HepG2 (cell line): Measurements from ENCODE around the gene RCN1. TPM values are rescaled to one million over a fixed set of nuclear protein-coding genes. Genes with fewer than 3 reads are reported as not detected.

ENCODE experiments used
- ATAC-seq: fragments of 200-7000 bp; cut with Tn5 transposase; 3 replicates; pipeline ENCODE4 v1.9.1; 2020; ENCODE audit warnings: mild to moderate bottlenecking, moderate library complexity
- BruUV-seq: library from RNA; stranded (reverse); fragments of 400-500 nt; replicated peaks from 2 replicates; lab custom pipeline; 2021; lab: Mats Ljungman, UMichigan
- CTCF ChIA-PET: fragments of 300-600 bp; formaldehyde crosslinking; extraction: SDS; loops from one replicate; lab custom pipeline; 2021; ENCODE audit warnings: low total read pairs, inconsistent platforms, low intra/inter-chr PET ratio; lab: Yijun Ruan, JAX
- POLR2A ChIA-PET: fragments of 350-600 bp; sonication (Branson Sonifier 250); formaldehyde crosslinking; loops from one replicate; lab custom pipeline; 2020; ENCODE audit warnings: antibody characterized with exemption, inconsistent platforms; lab: Yijun Ruan, JAX
- DNase-seq: peaks from one replicate; pipeline ENCODE4 v3.0.0-alpha.2; 2015; ENCODE audit warnings: low spot score
- FAIRE-seq: peaks from 3 replicates; lab custom pipeline; 2011; peaks lifted over from hg19 to GRCh38; lab: Jason Lieb, UNC
- H2AFZ ChIP-seq: one replicate; pipeline ENCODE4 v1.6.1; 2011; ENCODE audit warnings: low read length, inconsistent platforms
- H3K27ac ChIP-seq: fragments of 300-600 bp; 3 replicates; pipeline ENCODE4 v1.8.0; 2011; ENCODE audit warnings: mixed run types, mild to moderate bottlenecking, mixed read lengths, low read length, inconsistent platforms; ENCODE audit not compliant: insufficient read depth; ENCODE audit errors: extremely low read length
- H3K27me3 ChIP-seq, 2 experiments: fragments of 200-600 bp in 1 of 2; 2 replicates in 1 of 2; 3 replicates in 1 of 2; pipeline versions ENCODE4 v1.6.0 to v1.8.0; 2011; ENCODE audit warnings: low read length in 2 of 2, mild to moderate bottlenecking in 2 of 2, moderate library complexity in 2 of 2, inconsistent platforms in 1 of 2; ENCODE audit not compliant: insufficient read depth in 2 of 2, control insufficient read depth in 1 of 2
- H3K36me3 ChIP-seq, 2 experiments: fragments of 200-600 bp in 1 of 2; replicated peaks in 1 of 2; 2 replicates in 1 of 2; 3 replicates in 1 of 2; pipeline versions ENCODE4 v1.5.1 to v1.8.0; 2011; ENCODE audit warnings: low read length in 2 of 2, inconsistent platforms in 1 of 2; ENCODE audit not compliant: insufficient read depth in 2 of 2, control insufficient read depth in 1 of 2
- H3K4me1 ChIP-seq: 2 replicates; pipeline ENCODE4 v1.5.1; 2012; ENCODE audit warnings: low read length, inconsistent platforms; ENCODE audit not compliant: insufficient read depth
- H3K4me2 ChIP-seq: 2 replicates; pipeline ENCODE4 v1.6.0; 2011; ENCODE audit warnings: low read depth, low read length, inconsistent platforms
- H3K4me3 ChIP-seq, 3 experiments: fragments of 200-600 bp in 1 of 3; sonication (generic), shearing (Covaris generic) in 1 of 3; replicated peaks in 1 of 3; 2 replicates each; pipeline ENCODE4 v1.5.1; 2011 to 2016; ENCODE audit warnings: low read length in 3 of 3, inconsistent platforms in 2 of 3, low read depth in 2 of 3, mild to moderate bottlenecking in 2 of 3, control low read depth in 1 of 3, mixed read lengths in 1 of 3; ENCODE audit not compliant: insufficient read depth in 1 of 3
- H3K79me2 ChIP-seq: one replicate; pipeline ENCODE4 v1.6.1; 2011; ENCODE audit warnings: low read length, inconsistent platforms; ENCODE audit not compliant: insufficient read depth
- H3K9ac ChIP-seq: 2 replicates; pipeline ENCODE4 v1.6.0; 2011; ENCODE audit warnings: mild to moderate bottlenecking, low read depth, low read length, inconsistent platforms; ENCODE audit not compliant: insufficient read depth
- H3K9me3 ChIP-seq: 2 replicates; pipeline ENCODE4 v1.5.1; 2012; ENCODE audit warnings: mild to moderate bottlenecking, low read length
- H4K20me1 ChIP-seq: 2 replicates; pipeline ENCODE4 v1.6.0; 2011; ENCODE audit warnings: inconsistent platforms, mild to moderate bottlenecking, low read length, moderate library complexity; ENCODE audit not compliant: insufficient read depth
- AFF4 ChIP-seq: sonication (generic); formaldehyde crosslinking; IDR thresholded peaks from 2 replicates; pipeline ENCODE4 v1.4.0; 2020; ENCODE audit warnings: missing genetic modification reagents
- CC2D1A ChIP-seq: sonication (generic); formaldehyde crosslinking; IDR thresholded peaks from 2 replicates; pipeline ENCODE4 v1.8.1; 2023; ENCODE audit warnings: mild to moderate bottlenecking, missing genetic modification reagents
- CCAR2 ChIP-seq: fragments of 200-400 bp; formaldehyde crosslinking; optimal IDR thresholded peaks from 2 replicates; pipeline ENCODE3; 2018; ENCODE audit warnings: low read depth, mild to moderate bottlenecking, low read length, moderate library complexity
- CHD2 ChIP-seq: IDR thresholded peaks from 2 replicates; pipeline ENCODE4 v1.6.1; 2011; ENCODE audit warnings: low read depth, low read length, improper control_type of control experiment
- CREBL2 ChIP-seq: sonication (generic); formaldehyde crosslinking; IDR thresholded peaks from 2 replicates; pipeline ENCODE4 v1.8.1; 2023; ENCODE audit warnings: missing genetic modification reagents, mild to moderate bottlenecking, borderline replicate concordance
- SNAI1 ChIP-seq: sonication (generic); formaldehyde crosslinking; IDR thresholded peaks from 2 replicates; pipeline ENCODE4 v1.5.0; 2020; ENCODE audit warnings: mild to moderate bottlenecking, missing genetic modification reagents, borderline replicate concordance
- THAP8 ChIP-seq: sonication (generic); formaldehyde crosslinking; IDR thresholded peaks from 2 replicates; pipeline ENCODE4 v1.5.1; 2020; ENCODE audit warnings: missing genetic modification reagents, mild to moderate bottlenecking, borderline replicate concordance
- ZKSCAN8 ChIP-seq: IDR thresholded peaks from 2 replicates; pipeline ENCODE4 v1.6.1; 2016; ENCODE audit warnings: borderline replicate concordance, missing genetic modification reagents, missing compliant biosample characterization
- ZNF101 ChIP-seq: sonication (generic); formaldehyde crosslinking; IDR thresholded peaks from 2 replicates; pipeline ENCODE4 v1.4.0; 2020; ENCODE audit warnings: mild to moderate bottlenecking, low read depth, missing genetic modification reagents, borderline replicate concordance
- ZNF232 ChIP-seq: sonication (generic); formaldehyde crosslinking; IDR thresholded peaks from 2 replicates; pipeline ENCODE4 v1.4.0; 2020; ENCODE audit warnings: missing genetic modification reagents, borderline replicate concordance
- ZNF253 ChIP-seq: sonication (generic); formaldehyde crosslinking; IDR thresholded peaks from 2 replicates; pipeline ENCODE4 v1.8.0; 2022; ENCODE audit warnings: mild to moderate bottlenecking, missing genetic modification reagents, borderline replicate concordance
- ZNF367 ChIP-seq: sonication (generic); formaldehyde crosslinking; IDR thresholded peaks from 2 replicates; pipeline ENCODE4 v1.4.0; 2020; ENCODE audit warnings: missing genetic modification reagents, borderline replicate concordance
- ZNF687 ChIP-seq: sonication (generic); formaldehyde crosslinking; IDR thresholded peaks from 2 replicates; pipeline ENCODE4 v1.5.1; 2020; ENCODE audit warnings: mild to moderate bottlenecking, missing genetic modification reagents, moderate library complexity
- ZNF724P ChIP-seq: sonication (generic); formaldehyde crosslinking; IDR thresholded peaks from 2 replicates; pipeline ENCODE4 v1.8.0; 2022; ENCODE audit warnings: missing genetic modification reagents, borderline replicate concordance
- WGBS: methylation state at CpG from one replicate; pipeline ENCODE4 v1.1.6; 2017; ENCODE audit warnings: low lambda C conversion rate; 5-methylcytosine and 5-hydroxymethylcytosine counted together
- in situ Hi-C: cut with HindIII; loops from 2 replicates; pipeline ENCODE4 v1.10.0; 2017; ENCODE audit warnings: low pct_unique_long_range_greater_than_20kb; ENCODE audit not compliant: extremely low pct_ligation_motif_present
- intact Hi-C: fragments of 100-400 bp; cut with micrococcal nuclease; formaldehyde crosslinking; loops from one replicate; pipeline ENCODE4 v1.10.0; 2022; ENCODE audit not compliant: unreplicated experiment
- polyA plus RNA-seq, 8 experiments: library from polyadenylated mRNA; depleted of rRNA in 3 of 8; stranded (reverse) in 7 of 8; unstranded in 1 of 8; fragments of >200 nt; fragmentation: Illumina TruSeq in 4 of 8; extraction: Trizol in 4 of 8; gene quantifications; 2 replicates each; pipeline versions ENCODE4 v1.2.1 to v1.2.3, GENCODE V29; 2011 to 2016; ENCODE audit warnings: low read depth in 4 of 8, missing spikeins in 1 of 8, mixed read lengths in 1 of 8; ENCODE audit not compliant: insufficient read depth in 1 of 8
- total RNA-seq, 5 experiments: library from RNA; depleted of rRNA; stranded (reverse); fragments of >200 nt; fragmentation: Illumina TruSeq; extraction: Trizol; gene quantifications; 2 replicates each; pipeline ENCODE4 v1.2.3, GENCODE V29; 2016; ENCODE audit warnings: low read depth in 1 of 5

RCN1 gene
- total and polyA plus RNA-seq, 2 of the 13 experiments (the other 11 are each of a cell fraction or from before 2014, with no cell fraction given): 22.0 to 28.5 TPM

- TF ChIP-seq CCAR2 (no peak), THAP8 (CRISPR knock-in tag) (no peak)
- TF ChIP-seq, all 625 proteins: peak for 0
Measured at GRCh38 chr11:32079553-32079952, 11.3 kb upstream of the RCN1 start (continued).

GRCh38 chr11:32080361-32080980 is 10.4 kb upstream of the RCN1 start:
- FAIRE-seq (no peak), DNase-seq (no peak), ATAC-seq (no peak)
- H3K9me3 ChIP-seq: no peaks in the 10 kb centered on the region
- peaks cover 0 to 34% of the 10 kb centered on the region in 2 experiments; a peak in 3 of 5 replicates for H3K27me3 ChIP-seq
- POLR2A ChIA-PET: no interaction called here
- intact Hi-C loops (no loop called here), in situ Hi-C loops (no loop called here)
- no peaks in the 10 kb centered on the region for H3K79me2 ChIP-seq
- no peaks in the 10 kb centered on the region for H4K20me1 ChIP-seq
- H3K4me3 ChIP-seq: no peak overlapping the region
- no TSS peak for BruUV-seq
- no peak overlapping the region for H3K4me2 ChIP-seq
- 3% methylated on average over 2 of the region's 2 CpGs for WGBS
- no peak overlapping the region for H2AFZ ChIP-seq
- no peak overlapping the region for H3K27ac ChIP-seq
- no peak overlapping the region for H3K9ac ChIP-seq
- H3K36me3 ChIP-seq: no peaks in the 10 kb centered on the region
- H3K4me1 ChIP-seq: no peaks in the 10 kb centered on the region
- CTCF ChIA-PET: no interaction called here
- TF ChIP-seq ZNF687 (CRISPR knock-in tag): no peak
- TF ChIP-seq ZNF101 (CRISPR knock-in tag): no peak
- no peak for TF ChIP-seq ZNF253
- no peak for TF ChIP-seq ZKSCAN8
- TF ChIP-seq CC2D1A (CRISPR knock-in tag): no peak
- no peak for TF ChIP-seq CHD2
- no peak for TF ChIP-seq CREBL2
- no peak for TF ChIP-seq ZNF367
- no peak for TF ChIP-seq ZNF232 (CRISPR knock-in tag)
- no peak for TF ChIP-seq SNAI1 (CRISPR knock-in tag)
- TF ChIP-seq AFF4: no peak
- no peak for TF ChIP-seq ZNF724P (CRISPR knock-in tag)
